AG20443 (cell line): ENCODE measurements around the gene COL19A1.

Experiments
- DNase-seq: peaks from one replicate; pipeline ENCODE4 v3.0.0; 2012; ENCODE audit warnings: low spot score, mixed read lengths

Gene COL19A1

GRCh38 chr6:70225055-70225454, 358.7 kb downstream of the COL19A1 start:
- DNase-seq = no peak

- DNase-seq = no peak
Observed at GRCh38 chr6:70231311-70231710, 365.0 kb downstream of the COL19A1 start.

GRCh38 chr6:70234561-70235236, 368.3 kb downstream of the COL19A1 start:
- DNase-seq = no peak

GRCh38 chr6:70236343-70236742, 370.0 kb downstream of the COL19A1 start:
- no peak for DNase-seq

GRCh38 chr6:70241031-70241430, 374.7 kb downstream of the COL19A1 start:
- no peak for DNase-seq

- DNase-seq = no peak
Observed at GRCh38 chr6:70241991-70242420, 375.6 kb downstream of the COL19A1 start.

- no peak for DNase-seq
Observed at GRCh38 chr6:70246118-70246517, 379.8 kb downstream of the COL19A1 start.

GRCh38 chr6:70252604-70253003, 386.2 kb downstream of the COL19A1 start:
- DNase-seq = no peak

GRCh38 chr6:70253923-70254322, 387.6 kb downstream of the COL19A1 start:
- DNase-seq = no peak

GRCh38 chr6:70254784-70255183, 388.4 kb downstream of the COL19A1 start:
- no peak for DNase-seq

GRCh38 chr6:70257768-70258273, 391.5 kb downstream of the COL19A1 start:
- no peak for DNase-seq

GRCh38 chr6:70258483-70258882, 392.1 kb downstream of the COL19A1 start:
- DNase-seq = no peak
